Anterior cingulate cortex (tissue), 58 donors: ENCODE results near the gene CAPN1.
"Not testable (repeated sequence)": the region's sequence is repeated elsewhere in the genome, so short reads cannot be mapped to it uniquely, and the experiment has no call there.

Experiments
- DNase-seq, 58 donors: peaks; one replicate each; lab custom pipeline; 2025; lab: John Stamatoyannopoulos, UW

The CAPN1 gene

GRCh38 chr11:65181569-65182257 is at the start of gene CAPN1:
TSS of gene CAPN1 (plus strand) at chr11:65181928. CDS start at chr11:65182702, 774 bp downstream.
- peak in 34 of 58 donors; percentile 18 to 62 (median 34) for DNase-seq

DNA sequence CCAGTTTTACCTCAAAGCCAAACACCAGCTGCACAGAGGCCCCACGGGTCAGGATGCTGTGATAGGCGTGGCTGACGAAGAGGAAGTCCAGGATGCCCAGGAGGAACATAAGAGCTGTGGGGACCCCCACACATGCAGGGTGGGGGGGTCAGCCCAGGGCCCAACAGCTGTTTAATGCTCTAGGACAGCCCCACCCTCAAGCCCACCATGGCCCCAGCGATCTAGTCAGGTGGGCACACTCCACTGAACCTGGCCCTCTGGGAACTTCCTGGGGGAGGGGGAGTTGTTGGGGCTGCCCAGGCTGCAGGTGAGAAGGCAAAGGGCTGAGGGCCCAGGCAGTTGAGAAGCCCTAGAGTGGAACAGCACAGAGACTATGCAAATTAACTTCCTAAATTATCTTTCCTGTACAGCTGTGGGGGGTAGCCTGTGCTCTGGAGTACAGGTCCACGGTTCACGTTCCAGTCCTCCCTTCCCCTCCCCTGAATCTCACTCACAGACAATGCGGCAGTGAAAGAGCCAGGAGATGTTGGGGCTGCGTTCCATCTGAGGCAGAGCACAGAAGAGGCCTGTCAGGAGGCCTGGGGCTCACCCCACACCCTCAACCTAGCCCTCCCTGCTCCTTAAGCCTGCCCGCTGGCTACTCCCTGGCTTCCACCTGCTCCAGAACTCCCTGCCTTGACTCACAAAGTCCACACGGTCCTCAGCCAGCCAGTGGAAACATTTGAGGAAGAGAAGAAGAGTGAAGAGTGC is 49.3 kb upstream of the CAPN1 start:
- DNase-seq: no peak

DNA sequence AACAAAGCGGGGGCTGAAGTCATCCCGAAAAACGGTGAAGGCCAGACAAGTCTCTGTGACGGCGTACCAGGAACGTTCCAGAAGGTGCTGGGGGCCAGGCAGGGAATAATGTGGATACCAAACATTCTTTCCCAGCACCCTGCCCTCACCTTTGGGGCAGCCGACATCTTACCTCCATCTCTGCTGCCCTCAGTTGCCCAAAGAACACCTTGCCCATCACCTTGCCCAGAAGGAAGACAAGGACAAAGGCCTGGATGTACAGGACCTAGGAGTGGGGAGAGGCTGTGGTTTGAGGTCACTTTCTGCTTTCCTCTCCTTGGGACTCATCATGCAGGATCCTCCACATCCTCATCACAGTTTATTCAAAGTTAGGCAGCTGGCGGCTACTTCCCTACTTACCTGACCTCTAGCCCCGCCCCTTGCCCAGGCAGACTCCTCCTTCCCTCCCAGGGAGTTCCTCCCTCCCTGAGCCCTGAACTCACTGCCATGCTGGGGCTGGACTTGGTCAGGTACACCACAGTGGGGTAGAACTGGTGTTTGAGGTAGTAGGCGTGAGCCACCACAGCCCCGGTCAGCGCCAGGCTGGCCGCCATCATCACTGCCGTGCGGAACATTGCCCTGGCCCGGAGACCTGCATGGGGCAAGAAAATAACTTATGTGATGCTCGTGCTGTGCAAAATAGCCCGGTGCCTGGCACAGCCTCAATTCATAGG is 48.6 kb upstream of the CAPN1 start:
- no peak for DNase-seq

- DNase-seq: peak in 1 of 58 donors; percentile 17
Observed at GRCh38 chr11:65133724-65134123, 48.0 kb upstream of the CAPN1 start.

DNA sequence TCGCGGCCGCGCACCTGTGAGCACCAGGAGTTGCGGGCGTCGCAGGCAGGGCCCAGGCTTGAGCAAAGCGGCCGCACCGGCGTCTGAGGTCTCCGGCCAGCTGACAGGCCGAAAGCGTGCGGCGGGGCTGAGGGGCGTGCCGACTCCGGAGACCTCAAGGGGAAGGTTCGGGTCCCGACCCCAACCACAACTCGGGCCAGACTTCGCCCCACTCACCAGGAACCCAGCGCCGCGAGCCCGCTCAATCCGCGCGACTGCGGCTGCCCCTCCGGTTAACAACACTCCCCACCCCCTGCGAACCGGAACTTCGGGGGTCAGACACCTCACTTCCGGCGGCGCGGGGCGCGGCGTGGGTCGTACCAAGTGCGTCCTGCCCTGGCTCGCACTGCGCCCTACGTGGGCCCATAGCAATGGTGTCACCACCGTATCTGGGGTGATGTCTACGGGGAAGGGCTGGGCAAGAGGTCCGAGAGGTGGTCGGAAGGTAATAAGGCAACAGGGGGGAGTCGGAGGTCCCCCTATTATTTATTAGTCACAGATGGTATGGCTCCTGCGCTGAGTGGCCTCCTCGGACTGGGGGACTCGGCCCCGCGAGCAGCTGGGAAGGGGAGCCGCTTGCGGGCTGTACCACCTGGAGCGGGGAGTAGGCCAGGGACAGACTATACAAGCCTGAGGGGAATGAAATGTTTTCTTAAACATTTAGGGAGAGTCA is 47.3 kb upstream of the CAPN1 start, which contains the start of gene SYVN1:
Gene SYVN1, minus strand, starts transcription at position 280 of the 712 bp plus-strand sequence. CDS start 918 bp downstream, outside the sequence.
- peak; percentile 71 to 95 (median 87) for DNase-seq

DNA sequence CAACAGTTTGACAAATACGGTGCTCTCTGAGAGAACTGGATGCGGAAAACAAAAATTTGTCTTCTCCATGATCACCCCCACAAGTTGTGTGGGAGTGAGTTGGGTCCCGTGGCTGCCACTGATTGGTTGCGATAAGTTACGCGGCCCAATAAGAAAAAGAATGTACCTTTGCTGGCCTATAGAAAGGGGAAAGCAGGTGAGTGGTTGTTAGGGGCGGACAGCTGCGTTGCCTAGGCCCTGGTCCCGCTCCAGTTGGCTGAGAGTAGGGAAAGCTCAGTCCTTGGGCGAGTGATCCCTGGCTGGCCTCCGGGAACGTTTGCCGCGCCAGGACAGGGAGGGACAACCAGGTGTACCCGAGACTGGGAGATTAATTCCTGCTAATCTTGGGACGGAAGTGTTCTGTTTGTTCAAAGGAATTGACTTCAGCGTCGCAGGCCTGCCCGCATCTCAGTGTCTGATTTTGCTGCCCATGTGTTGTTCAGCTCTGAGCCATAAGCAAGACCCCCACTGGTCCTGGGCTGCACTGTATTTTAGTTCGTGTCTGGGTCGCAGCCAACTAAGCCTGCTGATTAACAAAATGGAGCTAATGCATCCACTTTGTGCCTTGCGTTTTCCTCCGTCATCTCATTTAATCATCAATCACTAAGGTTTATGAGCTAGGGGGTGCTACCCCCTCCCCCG is 46.6 kb upstream of the CAPN1 start:
- DNase-seq: peak in 57 of 58 donors; percentile 54 to 93 (median 84)

DNA sequence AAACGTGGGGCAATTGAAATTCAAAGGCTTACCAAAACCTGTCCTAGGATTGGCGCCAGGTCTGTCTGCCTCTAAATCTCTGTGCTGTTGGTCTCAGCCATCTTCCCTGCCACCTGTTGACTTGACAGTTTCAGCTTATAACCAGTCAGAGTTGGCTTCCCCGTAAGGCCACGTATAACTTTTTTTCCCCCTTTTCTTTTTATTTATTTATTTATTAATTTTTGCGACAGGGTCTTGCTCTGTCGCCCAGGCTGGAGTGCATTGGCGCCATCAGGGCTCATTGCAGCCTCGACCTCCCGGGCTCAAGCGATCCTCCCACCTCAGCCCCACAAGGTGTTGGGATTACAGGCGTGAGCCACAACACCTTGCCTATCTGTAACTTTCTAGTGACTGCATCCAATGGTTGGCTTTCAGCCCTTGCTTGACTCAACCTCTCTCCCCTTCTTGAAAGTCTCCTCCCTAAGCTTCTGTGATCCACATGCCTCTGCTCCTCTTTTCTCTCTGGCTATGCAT is 46.0 kb upstream of the CAPN1 start:
- no peak for DNase-seq

GRCh38 chr11:65136515-65137096 is 45.1 kb upstream of the CAPN1 start:
- no peak for DNase-seq

DNA sequence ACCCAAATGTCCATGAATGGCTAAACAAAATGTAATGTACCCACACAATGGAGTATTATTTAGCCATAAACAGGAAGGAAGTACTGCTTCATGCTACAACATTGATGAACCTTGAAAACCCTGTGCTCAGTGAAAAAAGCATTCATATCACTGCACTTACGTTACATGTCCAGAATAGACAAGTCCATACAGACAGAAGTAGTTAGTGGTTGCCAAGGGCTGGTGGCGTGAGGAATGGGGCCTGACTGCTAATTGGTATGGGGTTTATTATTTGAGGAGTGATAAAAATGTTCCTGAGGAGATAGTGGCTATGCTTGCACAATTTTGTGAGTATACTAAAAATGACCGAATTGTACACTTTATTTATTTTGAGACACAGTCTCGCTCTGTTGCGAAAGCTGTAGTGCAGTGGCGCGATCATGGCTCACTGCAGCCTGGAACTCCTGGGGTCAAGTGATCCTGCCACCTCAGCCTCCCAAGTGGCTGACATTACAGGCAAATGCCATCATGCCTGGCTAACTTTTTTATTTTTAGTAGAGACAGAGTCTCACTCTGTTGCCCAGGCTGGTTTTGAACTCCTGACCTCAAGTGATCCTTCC is 39.7 kb upstream of the CAPN1 start:
- DNase-seq: no peak

GRCh38 chr11:65147352-65148075 is 34.2 kb upstream of the CAPN1 start:
- DNase-seq: no peak

- DNase-seq: no peak
Observed at GRCh38 chr11:65148657-65149056, 33.1 kb upstream of the CAPN1 start.

DNA sequence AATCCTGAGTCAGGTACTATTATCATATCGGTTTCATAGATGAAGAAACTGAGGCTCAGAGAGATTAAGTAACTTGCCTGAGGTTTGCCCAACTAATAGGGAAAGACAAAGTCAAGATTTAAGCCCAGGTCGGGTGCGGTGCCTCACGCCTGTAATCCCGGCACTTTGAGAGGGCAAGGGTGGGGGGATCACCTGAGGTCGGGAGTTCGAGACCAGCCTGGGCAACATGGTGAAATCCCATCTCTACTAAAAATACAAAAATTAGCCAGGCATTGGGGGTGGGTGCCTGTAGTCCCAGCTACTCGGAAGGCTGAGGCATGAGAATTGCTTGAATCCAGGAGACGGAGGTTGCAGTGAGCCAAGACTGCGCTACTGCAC is 31.6 kb upstream of the CAPN1 start:
- not testable (repeated sequence) for DNase-seq

DNA sequence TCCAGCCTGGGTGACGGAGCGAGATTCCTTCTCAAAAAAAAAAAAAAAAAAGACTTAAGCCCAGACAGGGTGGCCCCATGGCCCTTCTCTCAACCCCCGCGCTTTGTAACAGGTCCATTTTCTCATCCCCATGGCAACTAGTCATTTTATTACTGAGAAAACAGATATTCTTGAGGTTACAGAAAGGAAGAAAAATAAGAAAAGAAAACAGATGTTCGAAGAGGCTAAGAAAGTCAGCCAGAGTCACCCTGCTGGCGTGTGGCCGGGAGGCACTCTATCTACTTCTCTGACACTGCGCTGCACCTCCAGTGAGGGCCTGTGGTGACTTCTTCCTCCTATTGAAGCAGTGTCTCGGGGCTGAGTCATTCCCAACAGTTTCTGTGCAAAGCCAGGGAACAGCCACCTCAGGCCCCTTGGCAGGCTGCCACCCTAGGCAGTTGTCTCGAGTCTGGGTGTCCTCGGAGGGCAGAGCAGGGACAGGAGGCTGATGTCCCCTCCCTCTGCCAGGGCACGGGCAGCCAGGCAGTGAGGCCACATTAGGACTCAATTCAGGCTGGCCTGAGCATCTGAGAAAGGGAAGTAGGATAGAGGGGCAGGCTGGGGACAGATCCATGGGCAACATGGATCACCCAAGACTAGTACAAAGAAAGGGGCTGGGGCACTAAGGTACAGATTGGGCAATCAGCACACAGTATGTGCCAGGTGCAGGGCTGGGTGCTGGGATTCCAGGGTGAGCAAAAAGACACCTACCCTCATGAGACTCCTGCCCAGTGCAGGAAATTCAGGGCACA is 31.0 kb upstream of the CAPN1 start:
- peak in 49 of 58 donors; percentile 6 to 84 (median 42) for DNase-seq

- no peak for DNase-seq
Observed at GRCh38 chr11:65151331-65151899, 30.3 kb upstream of the CAPN1 start.

GRCh38 chr11:65152122-65152521 is 29.6 kb upstream of the CAPN1 start:
- no peak for DNase-seq

- DNase-seq: no peak
Observed at GRCh38 chr11:65156256-65156655, 25.5 kb upstream of the CAPN1 start.

- no peak for DNase-seq
Observed at GRCh38 chr11:65156926-65157325, 24.8 kb upstream of the CAPN1 start.
